Measurements from ENCODE around the gene IQGAP2.

IQGAP2 gene

DNA sequence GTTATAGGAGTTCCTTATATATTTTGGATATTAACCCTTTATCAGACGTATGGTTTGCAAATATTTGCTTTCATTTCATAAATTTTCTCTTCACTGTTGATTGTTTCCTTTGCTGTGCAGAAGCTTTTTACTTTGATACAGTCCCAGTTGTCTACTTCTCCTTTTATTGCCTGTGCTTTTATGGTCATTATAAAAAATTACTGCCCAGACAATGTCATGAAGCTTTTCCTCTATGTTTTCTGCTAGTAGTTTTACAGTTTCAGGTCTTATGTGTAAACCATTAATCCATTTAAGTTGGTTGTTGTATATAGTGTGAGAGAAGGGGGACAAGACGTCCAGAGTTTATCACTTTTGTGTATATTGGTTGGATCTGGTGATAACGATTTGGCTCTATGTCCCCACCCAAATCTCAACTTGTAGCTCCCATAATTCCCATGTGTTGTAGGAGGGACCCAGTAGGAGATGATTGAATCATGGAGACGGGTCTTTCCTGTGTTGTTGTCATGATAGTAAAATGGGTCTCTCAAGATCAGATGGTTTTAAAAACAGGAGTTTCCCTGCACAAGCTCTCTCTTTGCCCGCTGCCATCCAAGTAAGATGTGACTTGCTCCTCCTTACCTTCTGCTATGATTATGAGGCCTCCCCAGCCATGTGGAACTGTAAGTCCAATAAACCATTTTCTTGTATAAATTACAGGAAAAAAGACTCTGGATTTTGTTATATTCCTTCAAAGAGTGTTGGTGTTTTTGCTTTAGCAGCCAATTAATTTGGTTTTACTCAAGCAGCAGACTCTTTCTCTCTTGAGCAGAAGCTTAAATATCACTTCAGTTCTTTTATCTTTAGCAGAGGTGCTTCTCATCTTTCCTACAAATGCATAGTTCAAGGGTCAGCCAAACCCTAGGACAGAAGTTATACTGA is 326.5 kb downstream of the IQGAP2 start:
- TF ChIP-seq, protein P1, sequence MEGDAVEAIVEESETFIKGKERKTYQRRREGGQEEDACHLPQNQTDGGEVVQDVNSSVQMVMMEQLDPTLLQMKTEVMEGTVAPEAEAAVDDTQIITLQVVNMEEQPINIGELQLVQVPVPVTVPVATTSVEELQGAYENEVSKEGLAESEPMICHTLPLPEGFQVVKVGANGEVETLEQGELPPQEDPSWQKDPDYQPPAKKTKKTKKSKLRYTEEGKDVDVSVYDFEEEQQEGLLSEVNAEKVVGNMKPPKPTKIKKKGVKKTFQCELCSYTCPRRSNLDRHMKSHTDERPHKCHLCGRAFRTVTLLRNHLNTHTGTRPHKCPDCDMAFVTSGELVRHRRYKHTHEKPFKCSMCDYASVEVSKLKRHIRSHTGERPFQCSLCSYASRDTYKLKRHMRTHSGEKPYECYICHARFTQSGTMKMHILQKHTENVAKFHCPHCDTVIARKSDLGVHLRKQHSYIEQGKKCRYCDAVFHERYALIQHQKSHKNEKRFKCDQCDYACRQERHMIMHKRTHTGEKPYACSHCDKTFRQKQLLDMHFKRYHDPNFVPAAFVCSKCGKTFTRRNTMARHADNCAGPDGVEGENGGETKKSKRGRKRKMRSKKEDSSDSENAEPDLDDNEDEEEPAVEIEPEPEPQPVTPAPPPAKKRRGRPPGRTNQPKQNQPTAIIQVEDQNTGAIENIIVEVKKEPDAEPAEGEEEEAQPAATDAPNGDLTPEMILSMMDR (IDR thresholded peaks at IDR 0.05): no peak

DNA sequence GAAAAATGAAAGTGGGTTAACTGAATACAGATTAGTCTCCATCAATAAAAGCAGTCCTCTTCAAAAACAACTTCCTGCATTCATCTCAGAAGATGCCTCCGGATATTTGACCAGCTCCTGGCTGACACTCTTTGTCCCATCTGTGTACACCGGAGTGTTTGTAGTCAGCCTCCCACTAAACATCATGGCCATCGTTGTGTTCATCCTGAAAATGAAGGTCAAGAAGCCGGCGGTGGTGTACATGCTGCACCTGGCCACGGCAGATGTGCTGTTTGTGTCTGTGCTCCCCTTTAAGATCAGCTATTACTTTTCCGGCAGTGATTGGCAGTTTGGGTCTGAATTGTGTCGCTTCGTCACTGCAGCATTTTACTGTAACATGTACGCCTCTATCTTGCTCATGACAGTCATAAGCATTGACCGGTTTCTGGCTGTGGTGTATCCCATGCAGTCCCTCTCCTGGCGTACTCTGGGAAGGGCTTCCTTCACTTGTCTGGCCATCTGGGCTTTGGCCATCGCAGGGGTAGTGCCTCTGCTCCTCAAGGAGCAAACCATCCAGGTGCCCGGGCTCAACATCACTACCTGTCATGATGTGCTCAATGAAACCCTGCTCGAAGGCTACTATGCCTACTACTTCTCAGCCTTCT is 329.4 kb downstream of the IQGAP2 start:
- TF ChIP-seq, protein P1 (IDR thresholded peaks at IDR 0.05): no peak

DNA sequence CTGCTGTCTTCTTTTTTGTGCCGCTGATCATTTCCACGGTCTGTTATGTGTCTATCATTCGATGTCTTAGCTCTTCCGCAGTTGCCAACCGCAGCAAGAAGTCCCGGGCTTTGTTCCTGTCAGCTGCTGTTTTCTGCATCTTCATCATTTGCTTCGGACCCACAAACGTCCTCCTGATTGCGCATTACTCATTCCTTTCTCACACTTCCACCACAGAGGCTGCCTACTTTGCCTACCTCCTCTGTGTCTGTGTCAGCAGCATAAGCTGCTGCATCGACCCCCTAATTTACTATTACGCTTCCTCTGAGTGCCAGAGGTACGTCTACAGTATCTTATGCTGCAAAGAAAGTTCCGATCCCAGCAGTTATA is 329.9 kb downstream of the IQGAP2 start:
- TF ChIP-seq, protein P1 (IDR thresholded peaks at IDR 0.05): no peak

DNA sequence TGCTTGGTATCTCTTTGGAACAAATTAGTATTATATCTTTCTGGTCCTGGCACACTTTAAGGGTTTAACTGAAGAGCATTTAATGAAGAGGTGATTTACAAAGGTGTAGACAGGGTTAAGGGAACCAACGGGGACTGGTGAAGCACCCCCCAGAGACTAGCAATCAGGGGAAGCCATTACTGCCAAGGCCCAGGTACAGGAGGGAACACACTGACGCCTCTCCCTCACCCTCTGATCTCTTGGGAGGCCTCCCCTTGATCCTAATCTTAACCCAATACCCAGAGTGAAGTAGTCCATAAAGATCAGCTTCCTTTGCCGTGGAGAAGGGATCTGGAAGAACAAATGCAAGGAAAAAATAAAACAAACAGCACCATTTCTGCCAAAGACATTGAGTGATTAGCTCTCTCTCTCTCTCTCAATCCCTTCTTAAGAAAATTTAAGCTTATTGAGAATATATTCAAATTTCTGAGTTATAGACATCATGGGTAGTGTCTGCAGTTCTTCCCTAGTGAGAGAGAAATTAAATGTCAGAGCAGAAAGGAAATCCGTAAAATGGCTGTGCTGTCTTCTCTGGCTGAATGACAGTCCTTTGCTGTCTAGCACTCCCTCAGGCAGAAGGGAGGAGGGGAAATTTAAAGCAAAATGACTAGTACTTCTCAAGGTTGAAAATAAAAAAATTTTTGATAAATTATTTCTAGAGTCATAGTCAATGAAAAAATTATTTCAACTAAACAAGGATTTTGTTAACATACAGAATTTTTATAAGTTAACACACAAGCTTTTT is 332.9 kb downstream of the IQGAP2 start:
- TF ChIP-seq, protein P1 (IDR thresholded peaks at IDR 0.05): no peak

DNA sequence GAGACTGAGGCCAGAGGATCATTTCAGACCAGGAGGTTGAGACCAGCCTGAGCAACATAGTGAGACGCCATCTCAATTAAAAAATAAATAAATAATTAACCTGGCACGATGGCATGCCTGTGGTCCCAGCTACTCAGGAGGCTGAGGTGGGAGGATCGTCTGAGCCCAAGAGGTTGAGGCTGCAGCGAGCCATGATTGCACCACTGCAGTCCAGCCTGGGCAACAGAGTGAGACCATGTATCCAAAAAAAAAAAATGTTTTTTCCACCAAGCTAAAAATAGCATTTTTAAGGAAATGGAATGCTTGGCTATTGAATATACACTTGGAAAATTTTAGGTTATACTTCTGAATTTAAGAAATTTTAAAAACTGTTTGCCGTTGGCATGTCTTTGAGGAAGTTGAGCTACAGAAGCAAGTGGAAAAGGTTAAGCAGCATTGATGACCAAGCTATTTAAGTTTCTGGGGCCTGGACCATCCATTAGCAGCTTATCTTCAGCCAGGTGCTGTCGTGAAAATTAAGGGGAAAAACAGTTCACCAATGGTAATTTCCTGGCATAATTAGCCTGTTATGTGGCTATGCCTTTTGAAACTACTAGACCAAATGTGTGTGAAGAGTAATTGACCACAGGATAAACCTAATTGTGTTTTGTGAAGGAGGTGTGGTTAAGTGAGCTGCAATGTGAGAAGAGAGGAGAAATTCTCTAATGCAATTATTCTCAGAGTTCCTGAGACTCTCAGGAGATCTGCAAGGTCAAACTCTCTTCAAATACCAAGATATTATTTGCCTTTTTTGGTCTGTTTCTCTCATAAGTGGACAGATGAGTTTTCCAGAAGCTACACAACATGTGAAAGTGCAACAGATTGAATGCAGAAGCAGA is 333.8 kb downstream of the IQGAP2 start:
- TF ChIP-seq, protein P1 (IDR thresholded peaks at IDR 0.05): no peak

DNA sequence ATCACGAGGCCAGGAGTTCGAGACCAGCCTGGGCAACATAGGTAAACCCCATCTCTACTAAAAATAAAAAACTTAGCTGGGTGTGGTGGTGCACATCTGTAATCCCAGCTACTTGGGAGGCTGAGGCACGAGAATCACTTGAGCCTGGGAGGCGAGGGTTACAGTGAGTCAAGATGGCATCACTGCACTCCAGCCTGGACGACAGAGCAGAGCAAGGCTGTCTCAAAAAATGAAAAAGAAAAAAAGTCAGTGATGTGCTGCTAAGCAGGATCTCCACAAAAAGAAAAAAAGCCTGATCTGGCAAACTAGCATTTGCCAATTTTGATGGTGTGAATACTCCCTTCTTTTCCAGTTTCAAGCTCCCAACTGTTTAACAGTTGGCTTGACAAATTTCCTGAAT is 334.8 kb downstream of the IQGAP2 start:
- TF ChIP-seq, protein P1 (IDR thresholded peaks at IDR 0.05): no peak

DNA sequence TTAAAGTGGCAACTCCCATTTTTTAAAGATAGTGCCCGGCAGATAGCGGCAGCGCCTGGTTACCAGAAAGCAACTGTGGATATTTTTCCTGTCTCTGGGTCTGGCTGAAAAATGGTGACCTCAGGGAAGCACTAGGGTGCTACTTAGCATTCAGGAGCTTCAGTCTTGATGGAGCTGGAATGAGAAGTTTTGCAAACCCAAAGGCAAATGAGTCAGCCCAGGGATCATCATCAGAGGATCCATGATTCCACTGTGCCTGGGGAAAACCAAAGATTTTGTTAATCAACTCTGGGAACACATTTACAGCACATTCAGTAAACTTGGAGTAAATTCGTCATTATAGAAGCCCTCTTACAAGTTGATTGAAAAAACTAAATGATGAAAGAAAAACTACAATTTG is 339.5 kb downstream of the IQGAP2 start:
- TF ChIP-seq, protein P1 (IDR thresholded peaks at IDR 0.05): no peak

All from LNCAP (cell line).